Hematopoietic multipotent progenitor cell treated with erythropoietin and hydrocortisone succinate and interleukin-3 and kit ligand, for 4 days (in vitro differentiated cells): ENCODE results near the gene ISM2.
A peak's percentile ranks its signal among the peaks of the same experiment; 100 is the strongest.
"Not testable (repeated sequence)": the region's sequence is repeated elsewhere in the genome, so short reads cannot be mapped to it uniquely, and the experiment has no call there.

Source experiments
- DNase-seq: peaks from one replicate; pipeline ENCODE4 v3.0.0-alpha.2; 2015

Gene ISM2

GRCh38 chr14:77498120-77498979 is at the start of gene ISM2:
ISM2 (minus strand) TSS chr14:77498816; CDS start chr14:77498793, 23 bp downstream.
- peak; percentile 69 for DNase-seq

- DNase-seq, result no peak
These were observed 49.0 kb upstream of the ISM2 start for GRCh38 chr14:77547512-77548180.

GRCh38 chr14:77545171-77545570 is 46.6 kb upstream of the ISM2 start:
- not testable (repeated sequence) for DNase-seq

- DNase-seq, result peak; percentile 28
These were observed 46.0 kb upstream of the ISM2 start for GRCh38 chr14:77544571-77544970.

GRCh38 chr14:77543637-77544334 is 45.2 kb upstream of the ISM2 start:
- DNase-seq, result no peak

GRCh38 chr14:77543240-77543551 is 44.6 kb upstream of the ISM2 start:
- peak; percentile 62 for DNase-seq

GRCh38 chr14:77542421-77543239 is 44.0 kb upstream of the ISM2 start:
- DNase-seq, result peak; percentile 52

- DNase-seq, result peak; percentile 64
These were observed 43.3 kb upstream of the ISM2 start for GRCh38 chr14:77541905-77542304.

GRCh38 chr14:77536951-77537350 is 38.3 kb upstream of the ISM2 start:
- DNase-seq, result not testable (repeated sequence)

- no peak for DNase-seq
These were observed 32.5 kb upstream of the ISM2 start for GRCh38 chr14:77531071-77531470.

- peak; percentile 28 for DNase-seq
These were observed 31.3 kb upstream of the ISM2 start for GRCh38 chr14:77529963-77530362.

GRCh38 chr14:77529213-77529612 is 30.6 kb upstream of the ISM2 start:
- no peak for DNase-seq

GRCh38 chr14:77528701-77529100 is 30.1 kb upstream of the ISM2 start:
- DNase-seq, result not testable (repeated sequence)

- DNase-seq, result no peak
These were observed 27.6 kb upstream of the ISM2 start for GRCh38 chr14:77526266-77526665.

- DNase-seq, result no peak
These were observed 25.9 kb upstream of the ISM2 start for GRCh38 chr14:77524536-77524935.

GRCh38 chr14:77523109-77523508 is 24.5 kb upstream of the ISM2 start:
- DNase-seq, result no peak

GRCh38 chr14:77520555-77520954 is 21.9 kb upstream of the ISM2 start:
- DNase-seq, result no peak

GRCh38 chr14:77516126-77516525 is 17.5 kb upstream of the ISM2 start:
- DNase-seq, result no peak

GRCh38 chr14:77511486-77512162 is 13.0 kb upstream of the ISM2 start:
- DNase-seq, result no peak

- DNase-seq, result no peak
These were observed 10.8 kb upstream of the ISM2 start for GRCh38 chr14:77509366-77509765.

- DNase-seq, result no peak
These were observed 10.3 kb upstream of the ISM2 start for GRCh38 chr14:77508876-77509275.

- no peak for DNase-seq
These were observed 9.6 kb upstream of the ISM2 start for GRCh38 chr14:77508249-77508648.
